Measurements from ENCODE around the gene BSCL2. TPM values are rescaled to one million over a fixed set of nuclear protein-coding genes. Genes with fewer than 3 reads are reported as not detected.
"Not testable (repeated sequence)": the region's sequence is repeated elsewhere in the genome, so short reads cannot be mapped to it uniquely, and the experiment has no call there.

Gene BSCL2
- polyA plus RNA-seq, 1 donor, result 68.3 TPM

DNA sequence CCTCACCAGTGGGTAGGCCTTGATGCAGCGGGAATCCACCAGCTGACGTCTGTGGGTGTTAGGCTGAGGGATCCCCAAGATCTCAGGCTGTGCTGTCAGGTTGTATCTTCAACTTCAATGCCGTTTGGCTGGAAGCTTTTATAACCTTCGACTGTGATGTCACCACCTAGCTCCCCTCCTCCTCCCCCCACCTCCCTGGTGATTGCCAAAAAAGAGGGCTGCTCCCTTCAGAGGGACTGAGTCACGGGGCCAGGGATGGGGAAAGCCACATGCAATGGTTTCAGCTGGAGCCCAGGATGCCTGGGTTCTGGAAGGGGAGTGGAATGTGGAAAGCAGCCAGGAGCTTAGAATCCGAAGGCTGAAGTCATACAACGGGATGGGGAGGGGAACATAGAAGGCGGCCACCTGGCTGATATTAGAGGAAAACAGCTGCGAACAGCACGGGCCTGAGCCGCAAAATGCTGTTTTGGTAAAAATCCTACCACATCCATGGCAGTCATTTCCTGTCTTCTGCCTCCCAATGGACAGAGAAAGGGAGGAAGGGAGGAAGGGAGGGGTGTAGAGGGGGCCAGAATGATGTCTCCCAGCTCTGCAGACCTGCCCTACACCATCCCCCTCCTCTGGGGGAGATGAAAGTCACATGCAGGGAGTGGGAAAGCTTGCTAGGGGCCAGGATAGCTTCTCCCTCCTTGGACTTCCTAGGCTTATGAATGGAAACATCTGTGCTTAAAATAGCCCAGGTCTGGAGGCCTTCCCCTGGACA lies 17.6 kb downstream of the BSCL2 start, which contains the start of gene LRRN4CL:
Gene LRRN4CL, minus strand, starts transcription at position 110 of the 763 bp plus-strand sequence. CDS start 1,022 bp downstream, outside the sequence.
- DNase-seq, result no peak

DNA sequence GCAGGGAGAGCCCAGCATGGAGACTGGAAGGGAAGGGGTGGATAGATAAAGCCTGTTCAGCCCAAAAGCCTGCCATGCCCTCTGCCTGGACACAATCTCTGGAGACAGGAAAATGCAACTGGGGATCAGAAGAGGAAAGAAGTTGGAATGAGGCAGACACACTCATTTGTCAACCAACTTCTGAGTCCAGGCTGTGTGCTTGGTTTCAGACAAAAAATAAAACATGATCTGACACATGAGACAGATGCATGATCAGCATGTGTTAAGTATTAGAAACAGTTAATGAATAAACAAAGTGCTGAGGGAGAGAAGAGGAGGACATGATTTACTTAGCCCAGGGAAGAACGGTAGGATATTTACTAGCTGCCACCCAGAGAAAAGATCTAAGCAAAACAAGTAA lies 18.7 kb downstream of the BSCL2 start:
- DNase-seq, result no peak

DNA sequence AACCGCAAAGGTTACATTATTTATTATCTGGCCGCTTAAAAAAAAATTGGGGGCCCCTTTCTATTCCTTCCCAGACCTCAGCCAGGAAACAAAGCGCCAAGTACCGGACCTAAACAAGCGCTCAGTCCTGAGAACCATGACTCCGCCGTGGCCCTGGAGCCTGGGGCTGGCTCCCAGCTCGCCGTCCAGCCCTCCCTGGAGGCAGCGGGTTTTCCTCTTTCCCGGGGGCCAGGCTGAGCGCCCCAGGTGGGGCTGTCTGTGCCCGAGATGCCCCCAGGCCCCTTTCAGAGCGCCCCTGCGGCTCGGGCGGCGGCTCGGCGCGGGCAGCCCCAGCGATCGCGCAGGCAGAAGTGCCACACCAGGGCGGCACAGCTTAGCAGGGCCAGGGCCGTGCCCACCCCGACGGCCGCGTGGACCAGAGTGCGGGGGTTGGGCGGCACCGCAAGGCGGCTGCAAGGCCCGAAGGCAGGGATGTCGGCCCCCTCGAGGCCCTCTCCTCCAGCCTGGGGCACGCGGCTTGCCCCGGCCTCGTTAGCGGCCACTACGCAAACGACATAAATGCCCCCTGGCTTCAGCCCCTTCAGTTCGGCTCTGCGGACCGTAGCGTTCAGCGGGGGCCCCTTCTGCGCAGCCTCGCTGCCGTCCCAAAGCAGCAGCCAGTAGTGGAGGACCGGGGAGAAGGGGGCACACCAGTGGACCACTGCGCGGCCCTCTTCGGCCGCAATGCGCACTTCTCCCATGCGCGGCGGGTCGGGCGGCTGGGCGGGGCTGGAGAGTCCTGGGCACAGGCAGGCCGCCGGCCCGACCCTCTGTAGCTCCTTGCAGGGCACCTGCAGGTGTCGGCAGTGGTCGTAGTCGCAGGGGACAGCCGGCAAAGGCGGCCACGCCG lies 19.5 kb downstream of the BSCL2 start:
- no peak for DNase-seq

DNA sequence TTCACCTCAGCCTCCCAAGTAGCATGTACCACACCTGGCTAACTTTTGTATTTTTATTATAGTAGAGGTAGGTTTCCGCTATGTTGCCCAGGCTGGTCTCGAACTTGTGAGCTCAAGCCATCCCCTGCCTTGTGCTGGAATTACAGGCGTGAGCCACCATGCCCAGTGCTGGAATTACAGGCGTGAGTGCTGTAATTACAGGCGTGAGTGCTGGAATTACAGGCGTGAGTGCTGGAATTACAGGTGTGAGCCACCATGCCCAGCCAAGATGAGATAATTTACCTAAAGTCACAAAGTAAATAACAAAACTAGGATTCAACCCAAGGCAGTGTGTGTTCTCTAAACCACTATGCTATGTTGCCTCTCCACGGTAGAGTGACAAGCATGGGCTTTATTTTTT lies 24.7 kb downstream of the BSCL2 start:
- DNase-seq, result no peak

DNA sequence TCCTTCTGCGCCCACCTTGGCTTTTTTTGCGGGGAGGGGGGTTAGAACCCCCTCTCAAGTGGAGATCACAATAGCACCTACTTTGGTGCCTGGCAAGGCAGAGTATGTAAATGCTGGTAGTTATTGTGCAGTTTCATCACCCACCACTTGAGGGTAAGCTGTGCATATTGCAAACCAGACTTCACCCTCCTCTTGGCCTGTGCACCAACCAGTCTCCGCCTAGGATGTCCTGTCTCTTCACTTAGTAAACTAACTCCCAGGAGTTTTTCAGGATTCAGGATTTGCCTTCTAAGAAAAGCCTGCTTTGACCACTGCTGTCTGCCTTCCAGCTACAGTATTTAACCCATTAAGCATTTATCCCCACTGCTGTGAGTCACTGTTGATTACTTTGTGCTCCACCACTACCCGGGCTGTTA lies 26.4 kb downstream of the BSCL2 start:
- no peak for DNase-seq

DNA sequence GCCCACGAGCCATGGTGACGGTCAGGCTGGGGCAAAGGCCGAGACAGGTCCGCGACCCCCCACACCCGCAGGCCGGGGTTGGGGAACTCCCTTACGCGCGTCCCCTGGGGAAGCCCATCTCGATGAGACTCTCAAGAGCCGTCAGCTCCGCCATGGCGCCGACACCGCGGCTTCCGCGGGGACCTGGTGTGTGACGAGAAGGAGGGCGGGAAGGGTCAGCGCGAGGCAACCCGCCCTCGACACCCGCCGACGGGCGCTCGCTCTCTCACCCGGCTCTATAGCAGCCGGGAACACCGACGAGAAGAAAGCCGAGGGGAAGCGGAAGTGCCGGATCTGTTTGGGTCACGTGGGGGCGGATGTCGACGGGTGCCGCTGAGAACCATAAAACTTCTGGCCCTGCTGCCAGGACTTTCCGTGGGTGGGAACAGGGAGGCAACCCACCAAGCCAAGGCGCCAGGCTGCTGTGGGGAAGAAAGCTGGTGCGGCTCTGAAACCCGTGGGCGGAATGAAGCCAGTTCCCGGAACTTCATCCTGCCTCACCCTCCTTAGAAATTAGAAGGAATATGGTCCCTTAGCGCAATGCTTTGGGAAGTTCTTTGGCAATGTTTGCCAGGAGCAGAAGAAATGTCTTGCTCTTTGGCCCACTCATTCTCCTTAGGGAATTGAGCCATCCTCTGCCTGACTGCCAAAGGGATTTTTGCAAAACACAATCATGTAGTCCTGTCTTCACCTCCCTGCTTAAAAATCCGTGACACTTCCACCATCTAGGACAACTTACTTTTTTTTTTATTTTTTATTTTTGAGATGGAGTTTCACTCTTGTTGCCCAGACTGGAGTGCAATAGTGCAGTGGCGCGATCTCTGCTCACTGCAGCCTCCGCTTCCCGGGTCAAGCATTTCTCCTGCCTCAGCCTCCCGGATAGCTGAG lies 28.2 kb downstream of the BSCL2 start, which contains the start of gene UBXN1:
Gene UBXN1, minus strand, starts transcription at position 304 of the 927 bp plus-strand sequence. Its CDS starts 150 bp downstream, at position 154.
- DNase-seq, result peak; percentile 88

DNA sequence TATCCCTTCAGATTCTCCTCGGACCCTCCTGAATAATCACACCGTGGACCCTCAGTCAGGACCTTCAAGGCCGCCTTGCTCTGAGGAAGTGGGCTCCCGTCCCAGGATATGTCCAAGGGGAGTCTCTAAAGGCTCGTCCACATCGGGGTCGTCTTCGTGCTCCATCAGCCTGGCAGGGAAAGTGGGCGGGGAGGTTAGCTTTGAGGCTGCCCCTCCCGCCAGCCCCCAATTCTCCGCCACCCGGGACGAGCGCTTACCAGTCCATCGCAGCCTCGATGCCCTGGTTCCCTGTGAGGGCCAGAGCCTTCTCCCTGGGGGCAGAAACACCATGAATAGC lies 28.8 kb downstream of the BSCL2 start:
- DNase-seq, result no peak

DNA sequence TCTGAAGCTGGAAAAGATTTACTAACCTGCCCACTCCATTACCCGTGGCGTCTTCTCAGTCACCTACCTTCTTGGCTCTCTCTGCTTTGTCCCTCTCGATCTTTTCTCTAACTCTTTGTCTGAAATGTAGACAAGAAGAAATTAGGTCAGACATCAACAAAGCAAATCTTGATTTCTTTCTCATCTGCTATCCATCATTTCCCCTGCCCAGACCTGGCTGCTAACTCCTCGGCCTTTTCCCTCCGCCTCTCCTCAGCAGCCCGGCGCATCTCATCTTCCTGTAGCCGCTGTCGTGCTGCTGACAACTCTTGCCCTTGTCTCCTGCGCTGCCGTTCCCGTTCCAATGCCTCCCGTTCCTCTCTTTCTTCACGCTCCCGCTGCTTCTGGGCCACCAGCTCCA lies 29.5 kb downstream of the BSCL2 start:
- DNase-seq, result no peak

DNA sequence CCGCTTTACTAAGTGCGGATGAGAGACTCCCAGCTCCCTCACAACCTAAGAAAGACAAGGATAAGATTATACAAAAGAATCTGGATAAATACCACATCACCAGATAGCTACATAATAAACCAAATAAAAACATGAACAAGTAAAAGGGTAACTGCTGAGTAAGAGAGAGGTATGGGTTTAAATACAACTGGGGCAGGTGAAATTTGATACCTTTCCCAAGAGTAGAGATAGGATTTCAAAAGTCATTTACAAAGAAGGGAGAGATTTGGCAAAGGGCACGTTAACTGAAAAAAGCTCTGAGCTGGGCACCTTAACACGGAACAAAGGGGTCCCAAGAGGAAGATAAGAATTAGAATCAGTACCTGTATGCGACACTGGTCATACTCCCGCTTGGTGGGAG lies 30.1 kb downstream of the BSCL2 start:
- no peak for DNase-seq

DNA sequence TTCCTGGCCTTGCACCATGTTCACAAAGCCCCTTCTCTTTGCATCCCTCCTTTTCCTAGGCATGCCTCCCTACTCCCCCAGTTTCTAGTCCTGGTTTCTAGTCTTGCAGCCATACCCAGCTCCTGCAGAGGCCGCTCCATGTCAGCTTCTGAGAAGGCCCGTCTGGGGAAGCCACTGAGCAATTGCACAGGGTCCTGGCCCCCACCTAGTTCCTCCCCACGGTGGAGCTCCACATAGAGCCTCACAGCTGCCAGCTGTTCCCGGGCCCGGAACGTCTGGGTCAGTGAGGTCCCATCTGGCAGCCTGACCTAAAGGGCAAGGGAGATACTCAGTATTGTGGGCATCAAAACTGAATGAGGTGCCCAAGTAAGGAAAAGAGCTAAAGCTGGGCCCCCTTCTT lies 30.5 kb downstream of the BSCL2 start:
- no peak for DNase-seq

DNA sequence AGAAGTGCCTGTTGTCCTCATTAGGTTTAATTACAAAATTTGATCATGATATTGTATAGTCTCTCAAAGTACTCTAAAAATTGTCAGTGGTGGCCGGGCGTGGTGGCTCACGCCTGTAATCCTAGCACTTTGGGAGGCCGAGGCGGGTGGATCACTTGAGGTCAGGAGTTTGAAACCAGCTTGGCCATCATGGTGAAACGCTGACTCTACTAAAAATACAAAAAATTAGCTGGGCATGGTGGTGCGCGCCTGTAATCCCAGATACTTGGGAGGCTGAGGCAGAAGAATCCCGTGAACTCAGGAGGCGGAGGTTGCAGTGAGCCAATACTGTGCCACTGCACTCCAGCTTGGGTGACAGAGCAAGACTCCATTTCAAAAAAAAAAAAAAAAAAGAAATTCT lies 31.8 kb downstream of the BSCL2 start:
- not testable (repeated sequence) for DNase-seq

DNA sequence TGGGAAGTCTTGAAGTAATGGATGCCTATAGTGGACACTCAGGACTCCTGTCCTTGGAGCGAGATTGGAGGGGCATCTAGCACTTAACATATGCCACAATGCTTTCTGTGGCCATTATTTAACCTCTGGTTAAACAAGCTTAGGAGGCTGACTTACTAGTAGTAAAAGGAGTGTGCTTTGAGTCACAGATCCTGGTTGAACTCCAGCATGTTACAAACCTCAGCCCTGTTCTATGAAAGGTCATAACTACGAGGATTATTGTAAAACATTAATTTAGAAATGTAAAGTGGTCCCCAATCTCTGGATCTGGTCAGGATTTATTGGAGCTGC lies 34.1 kb downstream of the BSCL2 start:
- no peak for DNase-seq

DNA sequence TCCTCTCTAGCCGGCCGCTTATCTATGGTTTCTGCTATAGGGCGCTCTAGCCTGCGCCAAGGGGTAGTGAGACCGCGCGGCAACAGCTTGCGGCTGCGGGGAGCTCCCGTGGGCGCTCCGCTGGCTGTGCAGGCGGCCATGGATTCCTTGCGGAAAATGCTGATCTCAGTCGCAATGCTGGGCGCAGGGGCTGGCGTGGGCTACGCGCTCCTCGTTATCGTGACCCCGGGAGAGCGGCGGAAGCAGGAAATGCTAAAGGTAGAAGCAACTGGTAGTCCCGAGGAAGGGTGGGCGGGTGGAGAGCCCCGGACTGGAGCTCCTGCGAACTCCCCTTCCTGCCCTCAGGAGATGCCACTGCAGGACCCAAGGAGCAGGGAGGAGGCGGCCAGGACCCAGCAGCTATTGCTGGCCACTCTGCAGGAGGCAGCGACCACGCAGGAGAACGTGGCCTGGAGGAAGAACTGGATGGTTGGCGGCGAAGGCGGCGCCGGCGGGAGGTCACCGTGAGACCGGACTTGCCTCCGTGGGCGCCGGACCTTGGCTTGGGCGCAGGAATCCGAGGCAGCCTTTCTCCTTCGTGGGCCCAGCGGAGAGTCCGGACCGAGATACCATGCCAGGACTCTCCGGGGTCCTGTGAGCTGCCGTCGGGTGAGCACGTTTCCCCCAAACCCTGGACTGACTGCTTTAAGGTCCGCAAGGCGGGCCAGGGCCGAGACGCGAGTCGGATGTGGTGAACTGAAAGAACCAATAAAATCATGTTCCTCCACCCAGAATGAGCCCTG lies 35.4 kb downstream of the BSCL2 start, which contains the start of the genes LBHD1 and UQCC3:
Gene LBHD1, minus strand, starts transcription at position 660 of the 782 bp plus-strand sequence. CDS start 2,236 bp downstream, outside the sequence.
Gene UQCC3, plus strand, starts transcription at position 66 of the 782 bp plus-strand sequence. Its CDS starts 73 bp downstream, at position 139.
- DNase-seq, result peak; percentile 85

DNA sequence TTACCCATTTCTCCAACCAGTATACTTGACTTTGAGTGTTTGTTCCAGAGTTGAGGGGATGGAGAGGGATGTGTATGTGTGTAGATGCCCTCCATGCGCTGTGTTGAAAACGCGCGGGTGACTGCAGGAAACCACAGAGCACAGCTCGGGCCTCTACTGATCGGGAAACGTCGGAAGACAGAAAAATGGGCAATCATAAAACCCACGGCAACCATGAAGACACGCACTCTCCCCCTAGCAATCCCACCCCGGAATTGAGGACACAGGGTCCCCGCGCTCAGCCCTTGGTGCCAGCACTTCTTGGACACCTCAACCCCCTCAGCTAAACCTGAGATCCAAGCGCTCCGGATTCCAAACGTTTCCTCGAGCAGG lies 36.0 kb downstream of the BSCL2 start:
- DNase-seq, result no peak

DNA sequence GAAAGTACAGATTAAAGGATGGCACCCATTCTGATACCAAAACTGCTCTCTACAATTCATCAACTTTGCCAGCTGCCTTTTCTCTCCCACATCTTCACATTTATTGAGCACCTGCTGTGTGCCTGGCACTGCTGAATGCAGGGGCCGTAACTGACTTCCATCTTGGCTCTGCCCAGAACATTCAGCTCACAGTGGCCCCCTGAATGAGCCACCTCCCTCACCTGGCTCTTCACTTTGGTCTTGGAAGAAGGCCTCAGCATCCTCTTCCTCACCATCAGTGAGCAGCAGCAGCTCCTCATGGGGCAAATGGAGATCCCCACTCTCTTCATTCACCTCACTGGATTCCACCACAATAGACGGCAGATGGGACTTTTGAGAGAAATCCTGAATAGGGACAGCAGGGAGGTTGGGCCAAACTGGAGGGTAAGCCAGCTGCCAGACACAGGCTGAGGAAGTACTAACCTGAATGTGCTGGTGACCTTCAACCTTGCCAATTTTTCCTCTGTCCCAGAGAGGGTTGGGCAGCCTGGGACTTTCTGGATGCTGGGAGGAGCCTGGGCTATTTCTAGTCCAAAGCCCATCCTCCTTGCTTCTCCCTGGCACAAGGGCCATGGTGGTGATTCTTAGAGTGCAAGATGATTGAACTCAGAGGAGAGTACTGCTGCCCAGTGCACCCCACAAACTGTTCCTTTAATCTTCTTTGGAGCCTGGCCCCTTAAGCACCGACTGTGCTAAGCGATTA lies 37.6 kb downstream of the BSCL2 start:
- DNase-seq, result no peak

DNA sequence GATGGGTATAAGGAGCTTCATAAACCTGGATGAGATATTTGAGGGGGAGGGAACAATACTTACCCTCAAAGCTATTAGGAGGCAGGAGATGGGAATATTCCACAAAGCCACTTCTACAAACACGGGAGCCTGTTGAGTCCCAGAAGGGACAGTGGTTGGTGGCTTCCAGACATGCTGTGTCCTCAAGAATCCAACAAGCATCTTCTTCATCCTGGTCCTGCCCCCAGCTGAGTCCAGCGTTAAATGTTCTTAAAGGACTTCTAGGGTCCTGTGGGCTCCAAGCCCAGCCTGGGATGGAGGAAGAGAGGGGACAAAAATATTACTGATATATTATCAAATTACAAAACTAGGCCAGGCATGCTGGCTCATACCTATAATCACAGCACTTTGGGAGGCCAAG lies 39.8 kb downstream of the BSCL2 start:
- DNase-seq, result no peak

DNA sequence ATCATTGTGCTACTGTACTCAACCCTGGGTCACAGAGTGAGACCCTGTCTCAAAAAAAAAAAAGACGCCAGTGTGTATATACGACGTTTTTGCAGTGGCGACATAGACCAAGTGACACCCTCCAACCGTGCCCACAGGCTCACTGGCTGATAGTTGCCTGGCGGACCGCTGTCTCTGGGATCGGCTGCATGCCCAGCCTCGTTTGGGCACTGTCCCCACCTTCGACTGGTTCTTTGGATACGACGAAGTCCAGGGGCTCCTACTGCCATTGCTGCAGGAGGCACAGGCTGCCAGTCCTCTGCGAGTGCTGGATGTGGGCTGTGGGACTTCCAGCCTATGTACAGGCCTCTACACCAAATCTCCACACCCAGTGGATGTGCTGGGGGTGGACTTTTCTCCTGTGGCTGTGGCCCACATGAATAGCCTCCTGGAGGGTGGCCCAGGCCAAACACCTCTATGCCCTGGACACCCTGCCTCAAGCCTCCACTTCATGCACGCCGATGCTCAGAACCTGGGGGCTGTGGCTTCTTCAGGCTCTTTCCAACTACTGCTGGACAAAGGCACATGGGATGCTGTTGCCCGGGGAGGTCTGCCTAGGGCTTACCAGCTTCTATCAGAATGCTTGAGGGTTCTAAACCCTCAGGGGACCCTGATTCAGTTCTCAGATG lies 40.8 kb downstream of the BSCL2 start:
- no peak for DNase-seq

DNA sequence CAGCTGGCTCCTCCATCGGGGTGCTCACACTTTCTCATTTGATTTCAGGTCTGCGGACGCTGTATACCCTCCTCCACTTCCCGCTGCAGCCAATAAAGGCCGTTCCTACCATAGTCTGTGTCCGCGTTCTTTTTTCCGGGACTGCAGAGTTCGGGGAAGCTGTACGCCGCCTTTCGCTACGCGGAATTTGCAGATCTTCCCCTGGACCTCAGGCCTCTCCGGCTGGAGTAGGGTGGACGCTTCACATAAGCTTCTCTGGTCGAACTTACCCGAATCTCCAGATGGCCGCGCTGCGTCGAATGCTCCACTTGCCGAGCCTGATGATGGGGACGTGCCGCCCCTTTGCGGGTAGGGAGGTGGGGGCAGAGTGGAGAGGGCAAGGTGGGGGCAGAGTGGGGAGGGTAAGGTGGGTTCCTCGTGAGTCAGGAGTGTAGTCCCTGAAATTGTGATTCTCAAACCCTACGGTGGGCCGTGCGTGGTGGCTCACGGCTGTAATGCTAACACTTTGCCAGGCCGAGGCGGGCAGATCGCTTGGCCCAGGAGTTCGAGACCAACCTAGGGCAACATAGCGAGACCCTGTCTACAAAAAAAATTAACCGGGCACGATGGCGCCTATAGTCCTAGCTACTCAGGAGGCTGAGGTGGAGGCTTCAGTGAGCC lies 41.5 kb downstream of the BSCL2 start:
- no peak for DNase-seq

DNA sequence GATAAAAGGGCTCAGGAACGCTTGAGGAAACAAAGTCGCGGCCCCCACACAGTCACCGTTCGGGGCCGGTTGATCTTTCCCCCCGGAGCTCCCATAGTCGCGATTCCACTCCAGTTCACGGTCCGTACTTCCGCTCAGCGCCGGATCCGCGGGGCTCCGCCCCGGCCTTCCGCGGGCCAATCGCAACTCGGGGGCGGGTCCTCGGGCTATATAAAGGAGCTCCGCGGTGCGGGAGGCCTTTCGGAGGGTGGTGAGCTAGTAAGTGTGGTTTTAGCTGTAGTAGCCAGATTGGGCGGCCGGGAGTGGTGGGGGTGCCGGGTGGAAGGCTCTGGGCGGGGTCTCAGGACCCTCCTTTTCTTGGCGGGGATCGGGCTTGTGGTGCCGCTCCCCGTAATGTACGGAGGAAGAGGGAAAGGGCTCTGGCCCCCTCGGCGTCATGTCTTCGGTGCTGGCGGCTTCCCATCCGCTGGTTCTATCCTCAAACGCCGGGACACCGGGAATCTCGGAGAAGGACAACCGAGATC lies 42.1 kb downstream of the BSCL2 start, which contains the start of the genes C11orf98 and CSKMT:
Gene C11orf98, minus strand, starts transcription at position 136 of the 524 bp plus-strand sequence. Its CDS starts 41 bp downstream, at position 95.
Gene CSKMT, plus strand, starts transcription at position 238 of the 524 bp plus-strand sequence. CDS start 568 bp downstream, outside the sequence.
- peak; percentile 94 for DNase-seq

All from left kidney (tissue), 2 donors.